ENCODE measurements around the gene VCAN.

DNA sequence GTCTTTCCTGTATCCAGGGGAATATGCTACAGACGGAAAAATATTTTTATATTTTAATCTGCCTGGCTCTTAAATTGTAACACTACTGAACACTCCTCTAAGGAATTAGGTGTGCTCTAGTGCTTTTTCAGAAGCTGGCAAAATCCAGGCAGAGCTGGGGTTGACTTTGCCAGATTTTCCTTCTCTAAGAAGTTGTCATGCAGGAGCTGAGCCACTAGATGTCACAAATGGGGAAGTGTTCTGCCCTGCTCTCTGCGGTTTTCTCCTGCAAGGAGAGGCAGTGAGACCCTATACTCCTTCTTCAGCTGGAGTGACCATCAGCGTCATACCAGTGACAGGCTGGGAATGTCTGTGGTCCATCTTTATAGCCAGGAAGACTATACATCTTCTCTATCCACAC is 136.6 kb downstream of the VCAN start:
- TF ChIP-seq, protein P1, sequence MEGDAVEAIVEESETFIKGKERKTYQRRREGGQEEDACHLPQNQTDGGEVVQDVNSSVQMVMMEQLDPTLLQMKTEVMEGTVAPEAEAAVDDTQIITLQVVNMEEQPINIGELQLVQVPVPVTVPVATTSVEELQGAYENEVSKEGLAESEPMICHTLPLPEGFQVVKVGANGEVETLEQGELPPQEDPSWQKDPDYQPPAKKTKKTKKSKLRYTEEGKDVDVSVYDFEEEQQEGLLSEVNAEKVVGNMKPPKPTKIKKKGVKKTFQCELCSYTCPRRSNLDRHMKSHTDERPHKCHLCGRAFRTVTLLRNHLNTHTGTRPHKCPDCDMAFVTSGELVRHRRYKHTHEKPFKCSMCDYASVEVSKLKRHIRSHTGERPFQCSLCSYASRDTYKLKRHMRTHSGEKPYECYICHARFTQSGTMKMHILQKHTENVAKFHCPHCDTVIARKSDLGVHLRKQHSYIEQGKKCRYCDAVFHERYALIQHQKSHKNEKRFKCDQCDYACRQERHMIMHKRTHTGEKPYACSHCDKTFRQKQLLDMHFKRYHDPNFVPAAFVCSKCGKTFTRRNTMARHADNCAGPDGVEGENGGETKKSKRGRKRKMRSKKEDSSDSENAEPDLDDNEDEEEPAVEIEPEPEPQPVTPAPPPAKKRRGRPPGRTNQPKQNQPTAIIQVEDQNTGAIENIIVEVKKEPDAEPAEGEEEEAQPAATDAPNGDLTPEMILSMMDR (IDR thresholded peaks at IDR 0.05), result peak in 5 of 7 experiments; percentile 12 to 35 (median 22)
- TF ChIP-seq POLR2A (IDR thresholded peaks at IDR 0.05) (no peak), POLR2AphosphoS5 (IDR thresholded peaks at IDR 0.05) (no peak)

Data from stomach (tissue), 4 donors.